CD4-positive, alpha-beta T cell treated with Interferon gamma for 1 hour (primary cell): ENCODE measurements around the gene SET.
A peak's percentile ranks its signal among the peaks of the same experiment; 100 is the strongest.
"Not testable (repeated sequence)": the region's sequence is repeated elsewhere in the genome, so short reads cannot be mapped to it uniquely, and the experiment has no call there.

Experiments used
- DNase-seq: peaks from one replicate; pipeline ENCODE4 v3.0.0-alpha.2; 2020

Gene SET

DNA sequence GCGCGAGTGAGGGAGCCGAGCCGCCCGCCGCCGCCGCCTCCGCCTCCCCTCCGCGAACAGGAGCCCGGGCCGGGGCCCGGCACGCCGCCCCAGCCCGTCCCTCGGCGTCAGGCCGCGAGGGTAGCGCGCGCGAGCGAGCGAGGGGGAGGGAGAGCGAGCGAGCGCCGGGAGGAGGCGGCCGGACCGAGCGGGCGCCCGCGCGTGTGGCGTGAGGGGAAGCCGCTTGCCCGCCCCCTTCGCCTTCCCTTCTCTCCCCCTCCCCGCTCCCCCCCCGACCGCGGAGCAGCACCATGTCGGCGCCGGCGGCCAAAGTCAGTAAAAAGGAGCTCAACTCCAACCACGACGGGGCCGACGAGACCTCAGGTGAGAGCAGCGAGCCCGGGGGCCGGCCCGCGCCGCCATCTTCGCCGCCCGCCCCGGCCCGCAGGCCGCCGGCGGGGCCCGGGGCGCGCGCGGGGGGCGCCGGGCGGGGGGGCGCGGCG is 312 bp downstream of the SET start:
- no peak for DNase-seq

DNA sequence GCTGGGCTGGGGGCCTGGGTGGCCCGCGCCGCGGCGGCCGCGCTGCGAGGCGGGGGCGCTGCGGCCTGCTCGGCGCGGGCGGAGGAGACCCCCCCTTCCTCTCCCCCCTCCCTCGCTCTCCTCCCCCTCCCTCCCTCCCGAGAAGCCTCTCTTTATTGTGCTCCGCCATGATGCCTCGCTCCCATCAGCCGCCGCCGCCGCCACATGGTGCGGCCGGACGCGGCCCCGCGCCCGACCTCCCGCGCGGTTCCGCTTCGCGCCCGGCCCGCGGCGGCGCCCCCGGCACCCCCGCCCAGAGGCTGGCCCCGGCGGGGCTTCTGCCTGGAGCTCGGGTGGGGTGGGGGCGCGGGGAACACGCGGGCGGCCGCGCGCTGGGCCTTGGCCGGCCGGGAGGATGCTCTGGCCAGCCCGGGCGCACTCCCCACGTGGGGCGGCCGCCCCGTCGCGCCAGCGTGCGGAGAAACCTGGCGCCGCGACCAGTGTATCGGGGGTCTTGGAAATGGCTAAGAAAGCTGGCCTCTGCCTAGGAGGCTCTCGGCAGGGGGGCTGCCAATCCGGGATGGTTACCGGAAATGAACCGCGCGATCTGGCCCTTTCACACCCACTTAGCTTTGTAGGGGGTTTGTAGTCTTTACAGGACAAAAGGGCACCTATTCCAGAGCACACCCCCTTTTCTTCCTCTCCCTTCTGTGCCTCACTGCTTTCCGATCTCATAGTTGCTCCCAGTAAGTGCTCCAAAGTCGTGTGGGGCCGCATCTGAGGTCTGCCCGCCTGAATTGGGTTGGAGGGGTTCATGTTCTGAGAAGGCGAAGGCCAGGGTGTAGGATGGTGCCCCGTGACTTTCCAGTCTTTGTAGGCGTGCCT is 1.0 kb downstream of the SET start:
- DNase-seq, result peak; percentile 58

DNA sequence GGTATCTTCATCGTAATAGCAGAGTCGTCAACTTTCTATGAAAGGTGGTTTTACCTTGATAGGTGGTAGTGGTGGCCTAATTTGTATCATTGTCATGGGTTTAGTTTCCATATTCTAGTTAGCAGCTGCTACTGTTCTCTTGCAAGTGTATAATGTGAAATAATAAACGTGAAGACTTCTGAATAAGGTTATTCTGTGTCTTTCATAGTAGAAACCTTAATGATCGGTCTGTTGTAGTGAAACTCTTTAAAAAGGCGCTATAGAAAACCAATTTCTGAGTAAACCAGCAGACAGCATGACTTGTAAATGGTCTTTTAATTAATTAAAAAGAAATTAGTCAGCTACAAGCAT is 1.6 kb downstream of the SET start:
- DNase-seq, result no peak

DNA sequence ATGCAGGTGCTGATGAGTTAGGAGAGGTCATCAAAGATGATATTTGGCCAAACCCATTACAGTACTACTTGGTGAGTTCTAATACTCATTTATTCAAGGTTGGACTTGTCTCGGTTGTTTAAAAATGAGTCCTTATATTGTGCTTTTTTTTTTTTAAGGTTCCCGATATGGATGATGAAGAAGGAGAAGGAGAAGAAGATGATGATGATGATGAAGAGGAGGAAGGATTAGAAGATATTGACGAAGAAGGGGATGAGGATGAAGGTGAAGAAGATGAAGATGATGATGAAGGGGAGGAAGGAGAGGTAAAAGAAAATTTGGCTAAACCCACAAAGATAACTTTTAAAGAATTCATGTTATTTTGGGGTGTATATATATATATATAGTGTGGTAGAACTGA is 4.7 kb downstream of the SET start:
- DNase-seq, result not testable (repeated sequence)

DNA sequence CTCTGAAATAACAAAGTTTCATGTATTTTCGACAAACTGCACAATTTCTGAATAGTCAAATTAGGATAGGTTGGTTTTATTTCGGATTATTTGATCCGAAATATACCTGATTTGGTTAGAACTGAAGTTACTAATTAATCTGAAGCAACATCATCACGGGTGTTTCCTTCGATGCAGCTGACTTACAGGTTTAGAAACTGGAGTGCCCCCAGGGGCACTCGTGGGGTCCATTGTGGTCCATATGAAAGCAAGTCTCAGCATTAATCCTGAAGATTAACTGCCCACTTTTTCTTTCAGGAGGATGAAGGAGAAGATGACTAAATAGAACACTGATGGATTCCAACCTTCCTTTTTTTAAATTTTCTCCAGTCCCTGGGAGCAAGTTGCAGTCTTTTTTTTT is 5.3 kb downstream of the SET start:
- no peak for DNase-seq

DNA sequence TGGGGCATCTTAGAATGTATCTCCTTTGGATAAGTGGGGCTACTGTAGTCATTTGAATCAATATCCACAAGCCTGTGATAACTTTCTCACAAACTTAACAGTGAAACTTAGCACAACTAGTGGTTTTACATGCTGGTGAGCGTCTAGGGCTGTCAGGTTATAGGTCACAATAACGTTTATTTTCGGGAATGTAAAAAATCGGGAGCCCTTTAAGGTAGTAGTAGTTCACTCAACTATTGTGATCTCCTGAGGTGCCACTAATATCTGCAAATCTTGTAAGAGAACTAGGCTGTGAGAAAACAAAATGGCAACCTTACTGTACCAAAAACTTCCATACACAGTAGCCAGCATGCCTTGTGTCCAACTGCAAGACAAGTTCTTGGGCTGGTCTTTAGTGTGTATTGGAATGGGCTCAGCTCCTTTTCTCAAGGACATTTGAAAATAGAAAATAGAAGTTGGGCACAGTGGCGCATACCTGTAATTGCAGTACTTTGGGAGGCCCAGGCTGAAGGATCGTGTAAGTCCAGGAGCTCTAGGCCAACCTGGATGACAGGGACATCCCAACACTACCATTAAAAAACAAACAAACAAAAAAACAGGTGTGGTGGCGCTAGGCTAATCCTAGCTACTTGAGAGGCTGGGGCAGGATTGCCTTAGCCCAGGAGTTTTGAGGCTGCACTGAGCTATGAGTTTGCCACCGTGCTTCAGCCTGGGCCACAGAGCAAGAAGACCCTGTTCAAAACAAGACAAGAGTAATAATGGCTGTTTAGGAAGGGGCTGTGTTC is 8.1 kb downstream of the SET start:
- DNase-seq, result no peak

DNA sequence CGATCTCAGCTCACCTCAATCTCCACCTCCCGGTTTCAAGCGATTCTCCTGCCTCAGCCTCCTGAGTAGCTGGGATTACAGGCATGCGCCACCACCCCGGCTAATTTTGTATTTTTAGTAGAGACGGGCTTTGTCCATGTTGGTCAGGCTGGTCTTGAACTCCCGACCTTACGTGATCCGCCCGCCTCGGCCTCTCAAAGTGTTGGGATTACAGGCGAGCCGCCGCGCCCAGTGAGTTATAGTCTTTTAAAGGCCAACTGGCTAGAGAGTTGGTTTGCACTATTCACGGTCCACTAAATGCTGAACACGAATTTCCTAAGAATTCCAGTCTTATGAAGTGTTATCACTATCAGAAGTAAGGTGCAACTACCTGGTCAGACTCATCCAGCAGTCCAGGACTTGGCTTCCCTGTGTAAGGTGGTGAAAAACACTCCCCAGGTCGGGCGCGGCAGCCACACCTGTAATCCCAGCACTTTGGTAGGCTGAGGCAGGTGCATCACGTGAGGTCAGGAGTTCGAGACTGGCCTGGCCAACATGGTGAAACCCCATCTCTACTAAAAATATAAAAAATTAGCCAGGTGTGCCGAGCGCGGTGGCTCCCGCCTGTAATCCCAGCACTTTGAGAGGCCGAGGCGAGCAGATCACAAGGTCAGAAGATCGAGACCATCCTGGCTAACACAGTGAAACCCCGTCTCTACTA is 10.2 kb downstream of the SET start:
- not testable (repeated sequence) for DNase-seq

DNA sequence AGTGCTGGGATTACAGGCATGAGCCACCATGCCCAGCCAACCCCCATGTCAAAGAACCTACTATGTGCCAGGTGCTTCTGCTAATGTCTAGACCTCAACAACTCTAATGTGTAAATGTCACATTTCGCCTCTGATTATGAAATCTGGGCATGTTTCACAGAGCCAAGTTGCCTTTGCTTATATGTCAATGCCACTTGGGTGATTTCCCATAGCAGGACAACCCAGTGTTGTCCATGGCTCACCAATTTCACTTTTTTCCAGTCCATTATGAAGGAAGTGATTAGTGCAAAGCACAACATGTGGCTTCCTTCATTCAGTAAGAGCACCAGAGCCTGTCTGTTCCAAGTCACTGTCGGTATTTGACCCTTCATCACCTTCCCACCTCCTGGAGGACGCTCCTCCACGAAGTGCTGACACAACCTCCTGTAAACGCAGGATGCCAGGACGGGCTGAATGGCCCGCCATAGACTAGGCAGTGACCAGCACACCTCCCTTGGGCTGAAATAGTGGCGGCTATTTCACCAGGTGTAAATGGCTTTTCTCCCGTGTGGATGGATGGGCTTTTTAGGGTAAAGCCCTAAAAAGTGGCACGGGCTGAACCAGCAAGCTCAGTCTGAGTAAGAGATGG is 12.3 kb downstream of the SET start:
- DNase-seq, result no peak

DNA sequence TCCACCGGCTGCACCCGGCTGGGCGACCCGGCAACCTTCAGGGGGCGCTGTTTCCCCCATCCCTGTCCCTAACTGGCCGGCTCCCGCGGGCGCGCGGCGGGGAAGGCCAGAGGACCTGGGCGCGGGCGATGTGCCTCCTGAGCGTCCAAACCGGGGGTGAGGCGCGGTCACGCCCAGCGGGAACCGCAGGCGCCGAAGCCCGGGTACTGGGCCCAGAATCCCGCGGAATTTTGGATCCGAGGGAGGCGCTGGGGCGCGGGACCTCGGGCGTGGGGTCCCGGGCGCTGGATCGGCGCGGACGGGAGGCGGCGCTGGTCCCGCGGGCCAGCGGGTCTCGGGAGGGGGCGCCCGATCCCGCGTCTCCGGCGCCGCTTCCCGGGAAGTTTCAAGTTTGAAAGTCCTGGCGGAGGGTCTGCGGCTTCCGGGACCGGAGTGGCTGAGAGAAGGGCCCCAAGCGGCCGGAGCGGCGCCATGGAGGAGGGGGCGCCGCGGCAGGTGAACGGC is 13.5 kb downstream of the SET start, which contains the start of gene PKN3:
Gene PKN3, plus strand, starts transcription at position 59 of the 504 bp plus-strand sequence. Its CDS starts 413 bp downstream, at position 472.
- DNase-seq, result peak; percentile 78

DNA sequence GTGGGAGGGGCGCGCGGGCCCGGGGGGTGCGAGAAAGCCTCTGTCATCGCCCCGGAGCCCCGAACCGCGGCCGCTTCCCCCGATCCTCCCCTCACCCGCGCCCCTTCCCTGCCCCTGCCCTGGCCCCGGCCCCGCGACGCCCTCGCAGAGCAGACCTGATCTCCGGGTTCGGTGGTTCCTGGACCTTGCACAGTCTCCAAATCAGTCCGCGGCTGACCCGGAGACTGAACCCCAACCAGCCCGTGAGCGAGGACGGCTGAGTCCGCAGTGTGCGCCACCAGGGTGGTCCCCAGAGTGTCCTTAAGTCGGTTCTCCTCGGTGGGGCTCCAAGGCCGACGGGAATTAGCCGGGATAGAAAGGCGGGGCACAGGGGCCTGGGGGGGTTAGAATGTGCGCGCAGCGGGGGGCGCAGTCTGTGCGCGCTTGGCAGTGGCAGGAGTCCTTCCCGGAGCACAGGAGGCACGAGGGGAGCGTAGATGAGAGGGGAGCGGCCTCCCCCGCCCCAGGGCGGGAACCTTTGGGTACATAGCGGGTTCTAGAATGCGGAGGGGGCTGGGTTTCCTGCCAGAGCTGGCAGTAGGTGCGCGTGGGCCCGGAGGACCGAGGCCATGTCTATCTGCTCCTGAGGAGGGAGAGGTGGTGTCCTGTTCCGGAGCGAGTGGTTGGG is 14.1 kb downstream of the SET start:
- no peak for DNase-seq

DNA sequence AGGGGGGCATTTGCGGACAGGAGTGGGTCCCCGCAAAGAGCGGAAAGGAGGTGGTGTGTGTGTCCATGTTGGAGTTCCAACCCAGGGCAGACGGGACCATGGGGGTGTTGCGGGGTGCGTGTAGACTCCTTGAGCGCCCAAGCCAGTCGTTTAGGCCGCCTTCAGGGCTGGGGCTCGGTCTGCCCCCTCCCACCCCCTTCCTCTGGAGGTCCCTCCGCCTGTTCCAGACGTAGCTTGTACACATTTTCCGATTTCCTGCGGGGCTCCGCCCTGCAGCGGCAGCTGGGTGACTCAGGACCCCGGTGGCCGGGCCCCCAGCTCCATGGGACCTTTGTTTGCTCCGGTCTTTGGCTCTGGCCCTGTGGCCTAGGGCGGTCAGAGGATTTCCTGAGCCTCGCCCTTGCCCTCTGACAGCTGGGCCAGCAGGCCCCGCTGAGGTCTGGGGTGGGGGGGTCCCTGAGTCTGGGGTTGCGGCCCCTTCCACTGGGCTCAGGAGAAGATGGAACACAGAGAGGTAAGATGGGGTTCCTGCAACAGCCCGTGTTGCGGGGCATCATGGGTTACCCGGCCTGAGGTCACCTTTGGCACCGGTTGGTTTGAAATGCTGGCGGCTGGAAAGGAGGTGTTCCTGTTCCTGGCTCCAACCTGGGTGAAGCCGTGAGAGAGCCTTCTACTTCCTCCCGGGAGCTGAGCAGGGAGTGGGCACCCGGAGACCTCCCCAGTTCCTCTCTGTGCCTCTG is 14.8 kb downstream of the SET start:
- DNase-seq, result no peak

DNA sequence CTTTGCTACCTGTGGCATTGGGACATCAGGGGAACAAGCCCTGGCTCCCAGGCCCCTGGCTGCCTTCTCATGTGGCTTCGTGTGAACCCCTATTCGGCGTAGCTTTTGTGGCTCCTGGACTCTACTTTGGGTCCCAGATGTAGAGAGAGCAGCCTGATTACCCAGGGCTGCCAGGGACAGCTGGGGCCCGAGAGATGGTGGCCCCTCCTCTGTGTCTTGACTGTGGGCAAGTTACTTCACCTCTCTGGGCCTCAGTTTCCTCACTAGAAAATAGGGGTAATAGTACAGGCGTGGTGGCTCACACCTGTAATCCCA is 15.3 kb downstream of the SET start:
- DNase-seq, result no peak

DNA sequence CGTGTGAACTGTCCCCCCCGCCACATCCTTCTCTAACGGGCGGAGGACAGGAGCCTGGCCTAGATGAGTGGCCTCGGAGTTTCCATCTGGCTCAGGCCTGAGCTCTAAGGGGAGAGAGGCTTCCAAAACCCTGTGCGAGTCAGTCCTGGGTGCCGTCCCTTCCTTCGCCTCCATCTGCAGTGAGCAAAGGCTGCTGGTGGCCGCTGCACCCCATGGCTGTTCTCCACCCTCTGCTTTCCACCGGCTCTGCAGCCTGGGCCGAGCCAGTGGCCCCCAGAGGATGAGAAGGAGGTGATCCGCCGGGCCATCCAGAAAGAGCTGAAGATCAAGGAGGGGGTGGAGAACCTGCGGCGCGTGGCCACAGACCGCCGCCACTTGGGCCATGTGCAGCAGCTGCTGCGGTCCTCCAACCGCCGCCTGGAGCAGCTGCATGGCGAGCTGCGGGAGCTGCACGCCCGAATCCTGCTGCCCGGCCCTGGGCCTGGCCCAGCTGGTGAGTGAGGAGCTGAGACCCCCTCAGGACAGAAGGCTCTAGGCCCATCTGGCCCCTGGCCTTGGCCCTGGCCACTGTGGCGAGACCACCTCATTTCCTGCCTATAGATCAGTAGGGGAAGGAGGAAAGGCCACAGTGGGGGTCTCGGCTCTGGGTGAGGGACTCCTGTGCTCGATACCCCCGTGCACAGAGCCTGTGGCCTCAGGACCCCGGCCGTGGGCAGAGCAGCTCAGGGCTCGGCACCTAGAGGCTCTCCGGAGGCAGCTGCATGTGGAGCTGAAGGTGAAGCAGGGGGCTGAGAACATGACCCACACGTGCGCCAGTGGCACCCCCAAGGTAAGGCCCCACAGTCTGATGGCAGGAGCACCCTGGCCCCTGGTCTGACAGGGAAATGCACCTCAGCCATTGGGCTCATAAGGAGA is 16.3 kb downstream of the SET start:
- DNase-seq, result no peak

DNA sequence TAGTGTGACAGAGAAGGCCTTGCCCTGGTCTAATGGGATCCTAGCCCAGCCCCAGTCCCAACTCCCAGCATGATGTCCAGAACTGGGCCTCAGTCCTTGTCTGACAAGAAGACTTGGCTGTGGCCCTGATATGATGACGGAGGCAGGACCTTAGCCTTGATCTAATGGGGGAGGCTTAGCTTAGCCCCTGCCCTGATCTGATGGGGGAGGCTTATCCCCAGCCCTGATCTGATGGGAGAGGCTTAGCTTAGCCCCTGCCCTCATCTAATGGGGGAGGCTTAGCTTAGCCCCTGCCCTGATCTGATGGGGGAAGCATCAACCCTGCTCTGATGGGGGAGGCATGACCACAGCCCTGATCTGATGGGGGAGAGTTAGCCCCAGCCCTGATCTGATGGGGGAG is 17.0 kb downstream of the SET start:
- DNase-seq, result no peak

DNA sequence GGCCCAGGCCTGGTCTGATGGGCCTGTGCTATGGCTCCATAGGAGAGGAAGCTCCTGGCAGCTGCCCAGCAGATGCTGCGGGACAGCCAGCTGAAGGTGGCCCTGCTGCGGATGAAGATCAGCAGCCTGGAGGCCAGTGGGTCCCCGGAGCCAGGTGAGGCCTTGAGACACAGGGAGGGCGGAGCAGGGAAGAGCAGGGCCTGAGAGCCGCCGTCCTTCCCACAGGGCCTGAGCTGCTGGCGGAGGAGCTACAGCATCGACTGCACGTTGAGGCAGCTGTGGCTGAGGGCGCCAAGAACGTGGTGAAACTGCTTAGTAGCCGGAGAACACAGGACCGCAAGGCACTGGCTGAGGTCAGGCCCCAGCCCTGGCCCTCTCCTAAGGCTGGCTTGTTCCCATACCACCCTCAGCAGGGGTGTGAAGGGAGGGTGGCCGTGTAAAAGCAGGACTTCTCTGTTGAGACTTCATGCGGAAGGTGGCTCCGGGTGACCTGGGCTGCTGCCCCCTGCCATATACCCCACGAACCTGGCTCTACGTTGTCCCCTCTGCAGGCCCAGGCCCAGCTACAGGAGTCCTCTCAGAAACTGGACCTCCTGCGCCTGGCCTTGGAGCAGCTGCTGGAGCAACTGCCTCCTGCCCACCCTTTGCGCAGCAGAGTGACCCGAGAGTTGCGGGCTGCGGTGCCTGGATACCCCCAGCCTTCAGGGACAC is 17.8 kb downstream of the SET start:
- no peak for DNase-seq

DNA sequence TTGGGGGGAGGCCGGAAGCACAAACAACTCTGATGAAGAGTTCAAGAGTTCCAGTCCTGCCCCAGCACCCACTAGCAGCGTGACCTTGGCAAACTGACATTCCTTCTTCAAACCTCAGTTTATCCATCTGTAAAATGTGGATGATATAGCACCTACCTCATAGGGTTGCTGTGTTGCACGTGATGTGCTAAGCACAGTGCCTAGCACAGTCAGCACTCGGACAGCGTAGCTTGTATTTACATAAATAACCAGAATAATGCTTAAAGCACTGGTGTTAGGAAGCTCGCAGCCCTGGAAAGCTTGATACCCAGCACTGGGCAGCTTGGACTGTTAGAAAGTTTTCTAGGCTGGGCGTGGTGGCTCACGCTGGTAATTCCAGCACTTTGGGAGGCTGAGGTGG is 18.4 kb downstream of the SET start:
- DNase-seq, result no peak

DNA sequence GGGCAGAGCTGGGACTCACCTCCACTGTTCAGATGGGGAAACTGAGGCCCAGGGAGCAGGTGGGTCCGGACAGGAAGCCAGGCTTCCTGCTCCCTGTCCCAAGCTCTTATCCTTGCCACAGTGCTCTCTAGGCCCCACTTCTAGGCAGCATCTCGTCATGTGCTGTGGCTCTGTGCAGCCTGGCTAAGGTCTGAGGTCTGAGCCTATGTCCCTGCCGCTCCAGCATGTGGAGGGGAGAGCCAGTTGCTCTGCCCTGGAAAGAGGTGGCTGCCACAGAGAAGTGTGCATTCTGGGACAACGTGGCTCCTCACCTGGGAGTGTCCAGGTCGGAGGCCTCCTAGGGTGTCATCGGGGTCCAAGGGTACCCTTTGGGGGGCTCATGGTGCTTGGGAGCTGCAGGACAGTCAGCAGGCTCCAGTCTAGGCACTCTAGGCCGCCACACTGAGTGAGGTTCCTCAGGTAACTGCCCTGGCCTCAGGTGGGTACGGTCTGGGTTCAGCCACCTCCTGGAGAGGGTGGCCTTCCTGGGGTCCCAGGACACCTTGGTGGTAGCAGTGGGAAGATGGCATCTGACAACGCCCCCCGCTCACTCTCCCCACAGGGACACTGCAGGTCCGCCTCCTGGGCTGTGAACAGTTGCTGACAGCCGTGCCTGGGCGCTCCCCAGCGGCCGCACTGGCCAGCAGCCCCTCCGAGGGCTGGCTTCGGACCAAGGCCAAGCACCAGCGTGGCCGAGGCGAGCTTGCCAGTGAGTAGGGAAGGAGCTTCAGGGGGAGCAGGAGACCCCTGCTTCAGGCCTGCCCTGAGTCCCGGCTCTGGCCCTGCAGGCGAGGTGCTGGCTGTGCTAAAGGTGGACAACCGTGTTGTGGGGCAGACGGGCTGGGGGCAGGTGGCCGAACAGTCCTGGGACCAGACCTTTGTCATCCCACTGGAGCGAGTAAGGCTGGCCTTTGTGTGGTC is 23.7 kb downstream of the SET start:
- DNase-seq, result no peak

DNA sequence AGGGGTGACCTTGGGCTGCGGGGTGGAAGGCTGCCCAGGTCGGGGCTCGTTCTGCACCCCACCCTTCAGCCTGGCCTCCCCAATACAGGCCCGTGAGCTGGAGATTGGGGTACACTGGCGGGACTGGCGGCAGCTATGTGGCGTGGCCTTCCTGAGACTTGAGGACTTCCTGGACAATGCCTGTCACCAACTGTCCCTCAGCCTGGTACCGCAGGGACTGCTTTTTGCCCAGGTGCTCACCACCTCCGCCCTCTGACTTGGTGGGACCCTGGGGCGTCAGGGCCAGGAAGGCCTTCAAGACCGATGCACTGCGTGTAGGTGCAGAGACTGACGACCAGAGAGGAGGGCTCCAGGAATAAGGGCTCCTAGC is 24.4 kb downstream of the SET start:
- no peak for DNase-seq
